Fibroblast of villous mesenchyme (primary cell): ENCODE data around the gene OR3A3. TPM values are rescaled to one million over a fixed set of nuclear protein-coding genes. Genes with fewer than 3 reads are reported as not detected.
"Not testable (repeated sequence)": the region's sequence is repeated elsewhere in the genome, so short reads cannot be mapped to it uniquely, and the experiment has no call there.

Experiments used
- DNase-seq: peaks from one replicate; pipeline ENCODE4 v3.0.0-alpha.2; 2010; ENCODE audit warnings: low read depth
- H3K4me3 ChIP-seq: 2 replicates; pipeline ENCODE4 v1.5.1; 2011; ENCODE audit warnings: low read depth, mild to moderate bottlenecking, low read length
- small RNA-seq: library from RNA; depleted of rRNA; stranded (forward); fragments of <200 nt; gene quantifications from one replicate; pipeline ENCODE3, GENCODE V24; 2012
- total RNA-seq: library from RNA; depleted of rRNA; stranded (reverse); fragments of >200 nt; gene quantifications from 2 replicates; pipeline ENCODE4 v1.2.3, GENCODE V29; 2012
- TF ChIP-seq, protein P1 (sequence below): IDR thresholded peaks from 2 replicates; pipeline ENCODE4 v1.5.1; 2012; ENCODE audit warnings: low read depth, mild to moderate bottlenecking, low read length; ENCODE audit not compliant: insufficient read depth

Gene OR3A3
- total RNA-seq, 1 donor: not detected

DNA sequence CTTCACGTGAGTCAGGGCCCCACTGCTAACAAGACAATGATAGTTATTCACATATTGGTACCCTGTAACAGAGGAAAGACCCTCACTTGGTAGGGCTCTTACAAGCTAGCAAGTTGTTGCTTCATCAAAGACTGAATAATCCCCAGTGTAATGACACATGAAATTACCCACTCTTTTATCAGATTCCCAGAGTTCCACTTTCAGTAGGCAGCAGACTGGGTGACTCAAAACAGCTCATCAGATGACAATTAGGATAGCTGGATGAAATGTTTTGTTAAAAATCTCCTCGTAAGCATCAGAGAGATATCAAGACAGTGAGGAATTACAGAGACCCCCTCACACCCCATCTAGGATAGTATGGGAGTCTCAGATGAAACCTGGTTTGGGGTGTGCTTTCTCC lies 29.3 kb downstream of the OR3A3 start:
- TF ChIP-seq, protein P1, sequence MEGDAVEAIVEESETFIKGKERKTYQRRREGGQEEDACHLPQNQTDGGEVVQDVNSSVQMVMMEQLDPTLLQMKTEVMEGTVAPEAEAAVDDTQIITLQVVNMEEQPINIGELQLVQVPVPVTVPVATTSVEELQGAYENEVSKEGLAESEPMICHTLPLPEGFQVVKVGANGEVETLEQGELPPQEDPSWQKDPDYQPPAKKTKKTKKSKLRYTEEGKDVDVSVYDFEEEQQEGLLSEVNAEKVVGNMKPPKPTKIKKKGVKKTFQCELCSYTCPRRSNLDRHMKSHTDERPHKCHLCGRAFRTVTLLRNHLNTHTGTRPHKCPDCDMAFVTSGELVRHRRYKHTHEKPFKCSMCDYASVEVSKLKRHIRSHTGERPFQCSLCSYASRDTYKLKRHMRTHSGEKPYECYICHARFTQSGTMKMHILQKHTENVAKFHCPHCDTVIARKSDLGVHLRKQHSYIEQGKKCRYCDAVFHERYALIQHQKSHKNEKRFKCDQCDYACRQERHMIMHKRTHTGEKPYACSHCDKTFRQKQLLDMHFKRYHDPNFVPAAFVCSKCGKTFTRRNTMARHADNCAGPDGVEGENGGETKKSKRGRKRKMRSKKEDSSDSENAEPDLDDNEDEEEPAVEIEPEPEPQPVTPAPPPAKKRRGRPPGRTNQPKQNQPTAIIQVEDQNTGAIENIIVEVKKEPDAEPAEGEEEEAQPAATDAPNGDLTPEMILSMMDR: no peak
- H3K4me3 ChIP-seq: no peak overlapping the region
- no peak for DNase-seq

DNA sequence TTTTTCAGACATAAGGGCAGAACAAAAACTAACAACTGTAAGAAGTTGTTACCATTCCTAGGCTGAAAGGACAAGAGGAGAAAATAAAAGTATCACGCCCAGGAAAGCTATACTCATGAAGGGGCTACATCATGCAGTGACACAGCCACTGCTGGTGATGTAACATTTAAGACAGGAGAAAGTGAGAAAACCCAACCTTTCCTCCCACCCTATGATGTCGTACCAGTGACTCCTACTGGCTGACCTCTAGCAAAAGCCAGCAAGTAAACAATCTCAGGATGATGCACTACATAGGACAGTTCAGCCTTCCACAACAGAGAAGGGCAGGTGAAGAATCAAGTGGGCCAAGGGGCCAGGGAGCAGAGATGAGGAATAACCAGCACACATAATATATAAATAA lies 36.5 kb downstream of the OR3A3 start:
- DNase-seq: peak; percentile 11
- TF ChIP-seq, protein P1: no peak
- H3K4me3 ChIP-seq: no peak overlapping the region

DNA sequence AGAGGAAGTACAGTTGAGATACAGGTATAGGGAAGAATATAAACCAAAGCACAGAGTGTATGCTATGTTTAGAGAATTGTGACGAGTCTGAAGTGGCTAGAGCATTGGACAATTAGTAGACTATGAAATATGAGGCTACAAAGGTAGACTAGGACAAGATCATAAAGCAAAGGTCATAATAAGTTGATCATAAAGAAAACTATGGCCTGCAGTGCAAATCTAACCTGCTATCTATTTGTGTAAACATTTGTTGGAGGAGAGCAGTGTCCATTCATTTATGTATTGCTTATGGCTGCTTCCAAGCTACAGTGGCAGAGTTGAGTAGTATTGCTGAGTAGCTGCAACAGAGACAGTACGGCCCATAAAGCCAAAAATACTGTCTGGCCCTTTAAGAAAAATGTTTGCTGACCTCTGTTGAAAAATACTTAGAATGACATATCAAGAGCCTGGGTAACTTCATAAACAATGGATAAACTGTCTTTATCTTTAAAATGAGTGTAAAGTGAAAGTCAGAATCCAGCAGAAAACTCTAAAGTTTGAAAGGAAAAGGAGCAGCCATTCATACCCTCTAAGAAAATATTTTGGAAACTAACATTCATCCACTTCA lies 37.0 kb downstream of the OR3A3 start:
- DNase-seq: peak; percentile 24
- H3K4me3 ChIP-seq: no peak overlapping the region
- TF ChIP-seq, protein P1: no peak

DNA sequence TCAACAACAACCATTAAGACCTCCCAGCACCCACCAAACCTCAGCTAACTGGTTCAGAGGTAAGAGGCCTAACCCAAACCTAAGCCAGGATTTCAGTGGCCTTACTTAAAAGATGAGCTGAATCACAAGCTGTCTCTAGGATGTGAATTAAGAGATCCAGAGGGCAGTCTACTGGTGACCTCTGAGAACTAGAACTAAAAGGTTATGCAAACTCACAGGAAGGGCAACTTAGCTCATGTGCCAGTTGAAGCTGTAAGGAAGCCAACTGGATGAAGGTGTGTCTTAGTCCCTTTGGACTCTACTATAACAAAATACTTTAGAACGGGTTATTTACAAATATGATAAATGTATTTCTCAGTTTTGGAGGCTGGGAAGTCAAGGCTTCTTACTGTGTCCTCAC lies 55.2 kb downstream of the OR3A3 start:
- H3K4me3 ChIP-seq, DNase-seq: not testable (repeated sequence)

DNA sequence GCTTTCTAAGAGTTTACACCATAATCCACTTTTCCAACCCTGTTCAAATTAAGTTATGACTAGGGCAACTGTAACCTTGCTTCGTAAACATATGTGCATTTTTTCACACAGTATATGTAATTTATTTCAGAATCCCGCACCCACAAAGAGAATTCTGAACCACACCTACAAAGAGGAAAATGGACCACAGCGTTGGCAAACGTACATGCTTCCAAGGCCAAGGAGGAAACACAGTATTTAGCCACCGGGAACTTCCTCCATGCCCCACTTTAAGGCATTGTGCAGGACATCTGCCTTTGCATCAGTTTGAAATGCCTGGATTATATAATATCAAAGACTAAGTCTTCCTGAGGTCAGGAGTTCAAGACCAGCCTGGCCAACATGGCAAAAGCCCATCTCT lies 58.4 kb downstream of the OR3A3 start:
- DNase-seq: no peak
- TF ChIP-seq, protein P1: no peak
- no peak overlapping the region for H3K4me3 ChIP-seq

DNA sequence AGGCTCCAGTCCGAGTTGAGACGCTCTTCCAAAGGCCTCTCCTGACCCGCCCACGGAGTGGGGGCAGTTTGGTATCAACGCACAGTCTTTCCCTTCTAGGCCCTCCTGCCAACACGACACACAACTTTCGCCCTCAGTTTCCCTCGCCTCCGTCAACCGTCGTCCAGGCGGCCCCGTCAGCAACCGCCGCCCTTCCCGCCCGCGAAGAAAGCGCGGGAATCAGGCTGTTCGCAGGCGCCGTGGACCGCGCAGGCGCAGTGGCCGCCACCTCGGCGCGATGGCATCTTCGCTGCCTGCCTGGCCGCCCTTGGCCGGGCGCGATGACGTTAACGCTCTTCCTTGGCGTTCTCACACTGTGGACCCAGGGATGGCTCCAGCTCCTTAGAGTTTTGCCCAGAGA lies 60.4 kb downstream of the OR3A3 start, which contains the start of gene SPATA22:
Gene SPATA22 (minus strand): TSS at position 221 of the 400 bp plus-strand sequence. CDS start 2,494 bp downstream, outside the sequence.
- no peak within 1 kb of the TSS for H3K4me3 ChIP-seq
- DNase-seq: no peak
- TF ChIP-seq, protein P1: no peak

DNA sequence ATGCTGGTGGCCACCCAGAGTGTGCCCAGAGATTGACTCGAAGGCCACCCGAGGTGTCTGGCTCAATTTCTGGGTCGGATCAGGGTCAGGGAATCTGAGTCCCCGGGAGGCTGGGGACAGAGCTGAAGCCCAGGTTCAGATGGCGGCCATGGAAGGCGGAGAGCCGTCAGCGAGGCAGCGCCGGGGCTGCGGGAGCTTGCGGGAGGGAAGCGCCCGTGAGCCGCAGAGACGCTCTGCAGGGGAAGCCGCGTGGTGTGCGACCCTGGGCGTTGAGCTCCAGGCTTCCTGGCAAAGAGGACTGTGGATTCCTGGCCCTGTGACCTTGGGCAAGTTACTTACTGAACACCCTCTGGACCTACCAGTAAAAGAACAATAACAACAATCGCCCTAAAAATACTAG lies 61.0 kb downstream of the OR3A3 start:
- H3K4me3 ChIP-seq: no peak overlapping the region
- TF ChIP-seq, protein P1: no peak
- DNase-seq: no peak

Small RNA genes within 50 kb of the gene (small RNA-seq; reads per million reads assigned to genes)
- gene OR1AC1P: not detected

Other genes starting within 250 kb of the OR3A3 start
- gene OR1A2, start 213.9 kb upstream of the OR3A3 start, total RNA-seq: not detected in 2 replicates
- gene OR1A1, start 203.7 kb upstream of the OR3A3 start, total RNA-seq: not detected in 2 replicates
- 0.32 and 0.43 TPM in 2 replicates for gene OR3A1, start 113.0 kb upstream of the OR3A3 start, total RNA-seq
- 0.43 and 0.64 TPM in 2 replicates for gene OR3A2, start 25.1 kb upstream of the OR3A3 start, total RNA-seq
- not detected in 2 replicates for gene OR1E1, start 13.0 kb upstream of the OR3A3 start, total RNA-seq
- gene OR1E2, start 22.5 kb downstream of the OR3A3 start, total RNA-seq: not detected in 2 replicates
- gene SPATA22, start 60.4 kb downstream of the OR3A3 start, total RNA-seq: 1.3 and 3.5 TPM in 2 replicates
- gene ASPA, start 64.6 kb downstream of the OR3A3 start, total RNA-seq: under 0.01 TPM in 2 replicates
- gene TRPV3, start 146.4 kb downstream of the OR3A3 start, total RNA-seq: 0.43 and 1.3 TPM in 2 replicates
- 2.2 and 2.9 TPM in 2 replicates for gene TRPV1, start 198.0 kb downstream of the OR3A3 start, total RNA-seq
- gene SHPK, start 224.9 kb downstream of the OR3A3 start, total RNA-seq: 8.6 and 11.6 TPM in 2 replicates
- 25.9 and 31.6 TPM in 2 replicates for gene CTNS, start 225.4 kb downstream of the OR3A3 start, total RNA-seq